Peyer's patch (tissue), 4 donors: ENCODE measurements around the gene FKBP10. TPM values are rescaled to one million over a fixed set of nuclear protein-coding genes. Genes with fewer than 3 reads are reported as not detected.
"Not testable (repeated sequence)": the region's sequence is repeated elsewhere in the genome, so short reads cannot be mapped to it uniquely, and the experiment has no call there.

ENCODE experiments used
- DNase-seq, 3 donors: peaks; one replicate each; pipeline ENCODE4 v3.0.0-alpha.2; 2017 to 2019
- H3K27ac ChIP-seq, 4 donors: fragments of 200-600 bp; sonication (generic); one replicate each; pipeline ENCODE4 v1.5.1; 2016 to 2019
- H3K27me3 ChIP-seq, 2 donors: fragments of 200-600 bp; sonication (generic); one replicate each; pipeline ENCODE4 v1.5.1; 2019
- H3K36me3 ChIP-seq, 3 donors: fragments of 200-600 bp; sonication (generic); one replicate each; pipeline ENCODE4 v1.5.1; 2016 to 2019
- H3K4me1 ChIP-seq, 4 donors: fragments of 200-600 bp; sonication (generic); one replicate each; pipeline ENCODE4 v1.5.1; 2016 to 2019
- H3K4me3 ChIP-seq, 4 donors: fragments of 200-600 bp; sonication (generic); 1 replicate in 3 of 4; 2 replicates in 1 of 4; pipeline ENCODE4 v1.5.1; 2016 to 2019; ENCODE audit warnings: mild to moderate bottlenecking in 1 of 4
- H3K9me3 ChIP-seq, 4 donors: fragments of 200-600 bp; sonication (generic); one replicate each; pipeline ENCODE4 v1.5.1; 2016 to 2019; ENCODE audit warnings: mild to moderate bottlenecking in 1 of 4
- CTCF ChIP-seq, 6 experiments: fragments of 450-650 bp in 4 of 6; fragments of 200-600 bp in 2 of 6; sonication (generic) in 1 of 6; IDR thresholded peaks; one replicate each; pipeline ENCODE4 v1.5.1; 2017 to 2019; ENCODE audit warnings: antibody characterized with exemption in 6 of 6, mild to moderate bottlenecking in 3 of 6, moderate library complexity in 1 of 6
- POLR2A ChIP-seq, 2 donors: fragments of 450-650 bp; IDR thresholded peaks; one replicate each; pipeline ENCODE4 v1.5.1; 2017; ENCODE audit warnings: antibody characterized with exemption in 2 of 2, mild to moderate bottlenecking in 2 of 2, moderate library complexity in 2 of 2
- total RNA-seq, 4 donors: library from RNA; depleted of rRNA; stranded (reverse); fragments of >200 nt; gene quantifications; one replicate each; pipeline ENCODE4 v1.1.0, GENCODE V29; 2016

Gene FKBP10
- total RNA-seq, 4 donors from 2014 or later: 7.2 to 130 (median 11.2) TPM

- peak overlapping the region in 3 of 4 donors; percentile 34 to 73 (median 54) for H3K27ac ChIP-seq
Measured at GRCh38 chr17:41835214-41835799, 22.5 kb downstream of the FKBP10 start.

GRCh38 chr17:41835800-41836549 lies 23.2 kb downstream of the FKBP10 start, which contains the start of gene NT5C3B:
NT5C3B (minus strand) TSS chr17:41836232; CDS start chr17:41836193, 39 bp downstream.
- H3K4me3 ChIP-seq: peak within 1 kb of the TSS; percentile 52 to 88 (median 77)
- DNase-seq: peak; percentile 49 to 79 (median 62)
- TF ChIP-seq POLR2A (IDR thresholded peaks at IDR 0.05) (no peak), CTCF (IDR thresholded peaks at IDR 0.05) (no peak)
- no peaks in the 10 kb centered on the region for H3K9me3 ChIP-seq
- H3K4me1 ChIP-seq: peaks cover 0 to 5% (median 2%) of the 10 kb centered on the region in 4 donors
- H3K27ac ChIP-seq: peak within 1 kb of the TSS; percentile 34 to 73 (median 62)
- no peaks in the 10 kb centered on the region for H3K27me3 ChIP-seq
- H3K36me3 ChIP-seq: peaks cover 0 to 10% (median 0%) of the 10 kb centered on the region in 3 donors

More at GRCh38 chr17:41835214-41835799, 22.5 kb downstream of the FKBP10 start:
- no peak for DNase-seq
- Histone ChIP-seq H3K36me3 (peaks cover 0 to 17% (median 0%) of the 10 kb centered on the region in 3 donors), H3K27me3 (no peaks in the 10 kb centered on the region), H3K9me3 (no peaks in the 10 kb centered on the region), H3K4me3 (peak overlapping the region; percentile 52 to 88 (median 77)), H3K4me1 (peaks cover 0 to 5% (median 2%) of the 10 kb centered on the region in 4 donors)
- no peak for TF ChIP-seq CTCF (IDR thresholded peaks at IDR 0.05)
- no peak for TF ChIP-seq POLR2A (IDR thresholded peaks at IDR 0.05)

GRCh38 chr17:41836550-41837196 lies 23.9 kb downstream of the FKBP10 start:
- H3K9me3 ChIP-seq: no peaks in the 10 kb centered on the region
- TF ChIP-seq POLR2A (IDR thresholded peaks at IDR 0.05) (no peak), CTCF (IDR thresholded peaks at IDR 0.05) (no peak)
- peak in 1 of 3 donors; percentile 30 for DNase-seq
- no peaks in the 10 kb centered on the region for H3K27me3 ChIP-seq
- H3K4me3 ChIP-seq: peak overlapping the region; percentile 52 to 88 (median 77)
- peaks cover 0 to 7% (median 0%) of the 10 kb centered on the region in 3 donors for H3K36me3 ChIP-seq
- peaks cover 0 to 5% (median 2%) of the 10 kb centered on the region in 4 donors for H3K4me1 ChIP-seq
- H3K27ac ChIP-seq: peak overlapping the region in 3 of 4 donors; percentile 54 to 73 (median 69)

GRCh38 chr17:41837761-41838538 lies 25.1 kb downstream of the FKBP10 start, which contains the start of gene KLHL10:
KLHL10 (plus strand) TSS chr17:41837825; CDS start chr17:41837933, 108 bp downstream.
- H3K4me1 ChIP-seq: peaks cover 0 to 5% (median 2%) of the 10 kb centered on the region in 4 donors
- TF ChIP-seq CTCF (IDR thresholded peaks at IDR 0.05) (no peak), POLR2A (IDR thresholded peaks at IDR 0.05) (no peak)
- peak in 1 of 3 donors; percentile 42 for DNase-seq
- no peaks in the 10 kb centered on the region for H3K27me3 ChIP-seq
- H3K27ac ChIP-seq: no peak within 1 kb of the TSS
- H3K9me3 ChIP-seq: no peaks in the 10 kb centered on the region
- H3K36me3 ChIP-seq: no peaks in the 10 kb centered on the region
- peak within 1 kb of the TSS in 3 of 4 donors; percentile 71 to 88 (median 83) for H3K4me3 ChIP-seq

- H3K9me3 ChIP-seq, H3K4me1 ChIP-seq, H3K36me3 ChIP-seq, H3K4me3 ChIP-seq, H3K27ac ChIP-seq, DNase-seq, H3K27me3 ChIP-seq: not testable (repeated sequence)
Measured at GRCh38 chr17:41839448-41839847, 26.6 kb downstream of the FKBP10 start.

- H3K27me3 ChIP-seq, H3K9me3 ChIP-seq, H3K27ac ChIP-seq, H3K4me1 ChIP-seq, H3K4me3 ChIP-seq, H3K36me3 ChIP-seq: not testable (repeated sequence)
- DNase-seq: peak in 1 of 3 donors; percentile 11
Measured at GRCh38 chr17:41840781-41841180, 28.0 kb downstream of the FKBP10 start.
